ENCODE measurements around the gene ZNF497.
A peak's percentile ranks its signal among the peaks of the same experiment; 100 is the strongest.
"Not testable (repeated sequence)": the region's sequence is repeated elsewhere in the genome, so short reads cannot be mapped to it uniquely, and the experiment has no call there.

ZNF497 gene

GRCh38 chr19:58350871-58351557 is 11.5 kb downstream of the ZNF497 start:
- no peak overlapping the region for H2AK5ac ChIP-seq (ENCODE audit: low read length, severe bottlenecking)
- H2BK5ac ChIP-seq (ENCODE audit: low read depth, low read length, poor library complexity, severe bottlenecking) = no peak overlapping the region
- no peaks in the 10 kb centered on the region for H3K9me3 ChIP-seq (ENCODE audit: control insufficient read depth, low read length)
- no peak overlapping the region for H3K18ac ChIP-seq (ENCODE audit: low read depth in 1 of 2, low read length in 2 of 2)
- no peak for DNase-seq
- H3K27ac ChIP-seq (ENCODE audit: low read length, poor library complexity, severe bottlenecking) = no peak overlapping the region
- H3K23ac ChIP-seq (ENCODE audit: low read length in 2 of 2) = no peak overlapping the region
- H3K27me3 ChIP-seq (ENCODE audit: control insufficient read depth in 1 of 2, insufficient read depth in 1 of 2, low read length in 2 of 2) = peaks cover 0 to 8% of the 10 kb centered on the region in 2 experiments
- H3K9ac ChIP-seq (ENCODE audit: low read length) = no peak overlapping the region
- H3K4me3 ChIP-seq (ENCODE audit: insufficient read depth in 1 of 2, low read depth in 1 of 2, low read length in 2 of 2) = peak overlapping the region in 1 of 2 experiments; percentile 56
- no peak overlapping the region for H3K4ac ChIP-seq (ENCODE audit: low read depth in 1 of 2, low read length in 2 of 2)
- peaks cover 4% of the 10 kb centered on the region for H3K4me1 ChIP-seq (ENCODE audit: control insufficient read depth, insufficient read depth, low read depth, low read length)
- H4K8ac ChIP-seq (ENCODE audit: low read length) = no peak overlapping the region
- no peak overlapping the region for H3K14ac ChIP-seq (ENCODE audit: low read length in 2 of 2)
- H2AFZ ChIP-seq (ENCODE audit: low read depth, low read length) = no peak overlapping the region
- H4K91ac ChIP-seq (ENCODE audit: low read length) = peak overlapping the region; percentile 47
- peaks cover 13 to 50% of the 10 kb centered on the region in 2 experiments for H3K36me3 ChIP-seq (ENCODE audit: control insufficient read depth in 1 of 2, insufficient read depth in 2 of 2, low read depth in 1 of 2, low read length in 2 of 2)
- no peak overlapping the region for H2BK12ac ChIP-seq (ENCODE audit: low read length in 2 of 2)
- H2BK15ac ChIP-seq (ENCODE audit: low read depth, poor library complexity, severe bottlenecking) = no peak overlapping the region
- H3K4me2 ChIP-seq (ENCODE audit: low read length, poor library complexity, severe bottlenecking) = no peak overlapping the region
- WGBS = 96% methylated on average over 34 of the region's 34 CpGs
- H2BK120ac ChIP-seq (ENCODE audit: low read depth, low read length) = no peak overlapping the region
- peaks cover 33% of the 10 kb centered on the region for H3K79me1 ChIP-seq (replicated peaks; ENCODE audit: low read length, poor library complexity, severe bottlenecking)

- Histone ChIP-seq H3K4me3 (ENCODE audit: insufficient read depth in 1 of 2, low read depth in 1 of 2, low read length in 2 of 2) (peak overlapping the region in 1 of 2 experiments; percentile 56), H2BK12ac (ENCODE audit: low read length in 2 of 2) (no peak overlapping the region), H2AK5ac (ENCODE audit: low read length, severe bottlenecking) (no peak overlapping the region), H4K91ac (ENCODE audit: low read length) (no peak overlapping the region), H3K9ac (ENCODE audit: low read length) (peak overlapping the region; percentile 6), H2AFZ (ENCODE audit: low read depth, low read length) (no peak overlapping the region), H3K27me3 (ENCODE audit: control insufficient read depth in 1 of 2, insufficient read depth in 1 of 2, low read length in 2 of 2) (peaks cover 0 to under 1% of the 10 kb centered on the region in 2 experiments), H3K23ac (ENCODE audit: low read length in 2 of 2) (no peak overlapping the region), H2BK5ac (ENCODE audit: low read depth, low read length, poor library complexity, severe bottlenecking) (no peak overlapping the region), H3K14ac (ENCODE audit: low read length in 2 of 2) (no peak overlapping the region), H4K8ac (ENCODE audit: low read length) (no peak overlapping the region), H3K4me2 (ENCODE audit: low read length, poor library complexity, severe bottlenecking) (no peak overlapping the region), H3K18ac (ENCODE audit: low read depth in 1 of 2, low read length in 2 of 2) (no peak overlapping the region), H3K36me3 (ENCODE audit: control insufficient read depth in 1 of 2, insufficient read depth in 2 of 2, low read depth in 1 of 2, low read length in 2 of 2) (peaks cover 13 to 45% of the 10 kb centered on the region in 2 experiments), H3K4ac (ENCODE audit: low read depth in 1 of 2, low read length in 2 of 2) (no peak overlapping the region), H3K79me1 (replicated peaks; ENCODE audit: low read length, poor library complexity, severe bottlenecking) (peaks cover 33% of the 10 kb centered on the region), H2BK120ac (ENCODE audit: low read depth, low read length) (no peak overlapping the region), H3K27ac (ENCODE audit: low read length, poor library complexity, severe bottlenecking) (no peak overlapping the region), H2BK15ac (ENCODE audit: low read depth, poor library complexity, severe bottlenecking) (no peak overlapping the region), H3K9me3 (ENCODE audit: control insufficient read depth, low read length) (no peaks in the 10 kb centered on the region), H3K4me1 (ENCODE audit: control insufficient read depth, insufficient read depth, low read depth, low read length) (peaks cover 8% of the 10 kb centered on the region)
- 97% methylated on average over 84 of the region's 84 CpGs for WGBS
- DNase-seq = no peak
Measured at GRCh38 chr19:58350001-58350861, 12.3 kb downstream of the ZNF497 start.

GRCh38 chr19:58349590-58349989 is 13.0 kb downstream of the ZNF497 start:
- H3K18ac ChIP-seq (ENCODE audit: low read depth in 1 of 2, low read length in 2 of 2) = no peak overlapping the region
- peak overlapping the region; percentile 6 for H3K9ac ChIP-seq (ENCODE audit: low read length)
- H2BK15ac ChIP-seq (ENCODE audit: low read depth, poor library complexity, severe bottlenecking) = no peak overlapping the region
- peaks cover 10% of the 10 kb centered on the region for H3K4me1 ChIP-seq (ENCODE audit: control insufficient read depth, insufficient read depth, low read depth, low read length)
- no peak overlapping the region for H2AFZ ChIP-seq (ENCODE audit: low read depth, low read length)
- H3K27me3 ChIP-seq (ENCODE audit: control insufficient read depth in 1 of 2, insufficient read depth in 1 of 2, low read length in 2 of 2) = no peaks in the 10 kb centered on the region
- H3K4me2 ChIP-seq (ENCODE audit: low read length, poor library complexity, severe bottlenecking) = no peak overlapping the region
- H3K9me3 ChIP-seq (ENCODE audit: control insufficient read depth, low read length) = no peaks in the 10 kb centered on the region
- no peak overlapping the region for H3K23ac ChIP-seq (ENCODE audit: low read length in 2 of 2)
- no peak overlapping the region for H2BK5ac ChIP-seq (ENCODE audit: low read depth, low read length, poor library complexity, severe bottlenecking)
- H3K36me3 ChIP-seq (ENCODE audit: control insufficient read depth in 1 of 2, insufficient read depth in 2 of 2, low read depth in 1 of 2, low read length in 2 of 2) = peaks cover 12 to 45% of the 10 kb centered on the region in 2 experiments
- H3K14ac ChIP-seq (ENCODE audit: low read length in 2 of 2) = no peak overlapping the region
- H2AK5ac ChIP-seq (ENCODE audit: low read length, severe bottlenecking) = no peak overlapping the region
- H4K8ac ChIP-seq (ENCODE audit: low read length) = no peak overlapping the region
- H3K79me1 ChIP-seq (replicated peaks; ENCODE audit: low read length, poor library complexity, severe bottlenecking) = peaks cover 33% of the 10 kb centered on the region
- no peak for DNase-seq
- H3K4me3 ChIP-seq (ENCODE audit: insufficient read depth in 1 of 2, low read depth in 1 of 2, low read length in 2 of 2) = peak overlapping the region in 1 of 2 experiments; percentile 56
- H3K27ac ChIP-seq (ENCODE audit: low read length, poor library complexity, severe bottlenecking) = no peak overlapping the region
- 91% methylated on average over 8 of the region's 8 CpGs for WGBS
- no peak overlapping the region for H2BK12ac ChIP-seq (ENCODE audit: low read length in 2 of 2)
- no peak overlapping the region for H4K91ac ChIP-seq (ENCODE audit: low read length)
- H3K4ac ChIP-seq (ENCODE audit: low read depth in 1 of 2, low read length in 2 of 2) = no peak overlapping the region
- H2BK120ac ChIP-seq (ENCODE audit: low read depth, low read length) = no peak overlapping the region

- H4K8ac ChIP-seq (ENCODE audit: low read length) = not testable (repeated sequence)
- WGBS = 23% methylated on average over 2 of the region's 12 CpGs
Measured at GRCh38 chr19:58348080-58348479, 14.5 kb downstream of the ZNF497 start.

More at GRCh38 chr19:58348080-58348479, 14.5 kb downstream of the ZNF497 start:
- not testable (repeated sequence) for H2BK5ac ChIP-seq (ENCODE audit: low read depth, low read length, poor library complexity, severe bottlenecking); H3K9me3 ChIP-seq (ENCODE audit: control insufficient read depth, low read length); H2AK5ac ChIP-seq (ENCODE audit: low read length, severe bottlenecking); H2BK15ac ChIP-seq (ENCODE audit: low read depth, poor library complexity, severe bottlenecking); H3K23ac ChIP-seq (ENCODE audit: low read length in 2 of 2); H3K4me1 ChIP-seq (ENCODE audit: control insufficient read depth, insufficient read depth, low read depth, low read length); DNase-seq; H3K14ac ChIP-seq (ENCODE audit: low read length in 2 of 2); H3K4ac ChIP-seq (ENCODE audit: low read depth in 1 of 2, low read length in 2 of 2); H3K18ac ChIP-seq (ENCODE audit: low read depth in 1 of 2, low read length in 2 of 2); H3K27me3 ChIP-seq (ENCODE audit: control insufficient read depth in 1 of 2, insufficient read depth in 1 of 2, low read length in 2 of 2); H4K91ac ChIP-seq (ENCODE audit: low read length); H2AFZ ChIP-seq (ENCODE audit: low read depth, low read length); H3K27ac ChIP-seq (ENCODE audit: low read length, poor library complexity, severe bottlenecking); H2BK12ac ChIP-seq (ENCODE audit: low read length in 2 of 2); H2BK120ac ChIP-seq (ENCODE audit: low read depth, low read length)
- Histone ChIP-seq H3K9ac (ENCODE audit: low read length) (peak overlapping the region; percentile 87), H3K4me2 (ENCODE audit: low read length, poor library complexity, severe bottlenecking) (peak overlapping the region; percentile 84), H3K36me3 (ENCODE audit: control insufficient read depth in 1 of 2, insufficient read depth in 2 of 2, low read depth in 1 of 2, low read length in 2 of 2) (peaks cover 2 to 35% of the 10 kb centered on the region in 2 experiments), H3K79me1 (replicated peaks; ENCODE audit: low read length, poor library complexity, severe bottlenecking) (peaks cover 33% of the 10 kb centered on the region), H3K4me3 (ENCODE audit: insufficient read depth in 1 of 2, low read depth in 1 of 2, low read length in 2 of 2) (peak overlapping the region; percentile 88 to 90)

All from mesenchymal stem cell (in vitro differentiated cells and primary cell).